Rectal smooth muscle tissue (tissue), 1 donor: ENCODE measurements around the gene VPS37C.

Experiments
- H3K27ac ChIP-seq: one replicate; pipeline ENCODE4 v1.7.0; 2013; ENCODE audit warnings: low read depth, low read length, inconsistent platforms
- H3K27me3 ChIP-seq: one replicate; pipeline ENCODE4 v1.7.0; 2013; ENCODE audit warnings: low read length; ENCODE audit not compliant: control insufficient read depth, insufficient read depth
- H3K36me3 ChIP-seq: one replicate; pipeline ENCODE4 v1.7.0; 2013; ENCODE audit warnings: low read length; ENCODE audit not compliant: control insufficient read depth, insufficient read depth
- H3K4me1 ChIP-seq: one replicate; pipeline ENCODE4 v1.7.0; 2013; ENCODE audit warnings: low read length; ENCODE audit not compliant: control insufficient read depth, insufficient read depth
- H3K4me3 ChIP-seq: one replicate; pipeline ENCODE4 v1.7.0; 2013; ENCODE audit warnings: low read length
- H3K9ac ChIP-seq: one replicate; pipeline ENCODE4 v1.7.0; 2013; ENCODE audit warnings: low read length

Gene VPS37C

GRCh38 chr11:61160487-61161189, 588 bp downstream of the VPS37C start:
- peak overlapping the region; percentile 96 for H3K27ac ChIP-seq
- peaks cover 12% of the 10 kb centered on the region for H3K4me1 ChIP-seq
- no peaks in the 10 kb centered on the region for H3K36me3 ChIP-seq
- H3K4me3 ChIP-seq, result peak overlapping the region; percentile 89
- H3K27me3 ChIP-seq, result no peaks in the 10 kb centered on the region
- peak overlapping the region; percentile 28 for H3K9ac ChIP-seq

GRCh38 chr11:61158691-61159381, 2.4 kb downstream of the VPS37C start:
- H3K36me3 ChIP-seq, result no peaks in the 10 kb centered on the region
- H3K4me3 ChIP-seq, result peak overlapping the region; percentile 17
- H3K27ac ChIP-seq, result peak overlapping the region; percentile 70
- H3K4me1 ChIP-seq, result peaks cover 14% of the 10 kb centered on the region
- no peak overlapping the region for H3K9ac ChIP-seq
- H3K27me3 ChIP-seq, result no peaks in the 10 kb centered on the region

GRCh38 chr11:61157743-61158142, 3.5 kb downstream of the VPS37C start:
- Histone ChIP-seq H3K36me3 (no peaks in the 10 kb centered on the region), H3K4me3 (no peak overlapping the region), H3K9ac (no peak overlapping the region), H3K27ac (no peak overlapping the region), H3K27me3 (no peaks in the 10 kb centered on the region), H3K4me1 (peaks cover 25% of the 10 kb centered on the region)

- Histone ChIP-seq H3K27me3 (no peaks in the 10 kb centered on the region), H3K27ac (no peak overlapping the region), H3K36me3 (no peaks in the 10 kb centered on the region), H3K9ac (no peak overlapping the region), H3K4me3 (no peak overlapping the region), H3K4me1 (peaks cover 39% of the 10 kb centered on the region)
Measured at GRCh38 chr11:61155741-61156140, 5.5 kb downstream of the VPS37C start.

- Histone ChIP-seq H3K4me1 (peaks cover 38% of the 10 kb centered on the region), H3K4me3 (no peak overlapping the region), H3K36me3 (no peaks in the 10 kb centered on the region), H3K9ac (no peak overlapping the region), H3K27me3 (no peaks in the 10 kb centered on the region), H3K27ac (no peak overlapping the region)
Measured at GRCh38 chr11:61155312-61155711, 5.9 kb downstream of the VPS37C start.

- Histone ChIP-seq H3K4me1 (peaks cover 46% of the 10 kb centered on the region), H3K9ac (no peak overlapping the region), H3K4me3 (no peak overlapping the region), H3K36me3 (no peaks in the 10 kb centered on the region), H3K27ac (no peak overlapping the region), H3K27me3 (no peaks in the 10 kb centered on the region)
Measured at GRCh38 chr11:61154528-61154927, 6.7 kb downstream of the VPS37C start.

- H3K4me1 ChIP-seq, result peaks cover 46% of the 10 kb centered on the region
- no peak overlapping the region for H3K9ac ChIP-seq
Measured at GRCh38 chr11:61153593-61154095, 7.6 kb downstream of the VPS37C start.

GRCh38 chr11:61152816-61153592, 8.2 kb downstream of the VPS37C start:
- H3K4me1 ChIP-seq, result peaks cover 47% of the 10 kb centered on the region
- H3K27ac ChIP-seq, result peak overlapping the region; percentile 72
- no peaks in the 10 kb centered on the region for H3K27me3 ChIP-seq
- no peak overlapping the region for H3K9ac ChIP-seq
- peak overlapping the region; percentile 22 for H3K4me3 ChIP-seq
- no peaks in the 10 kb centered on the region for H3K36me3 ChIP-seq

More at GRCh38 chr11:61153593-61154095, 7.6 kb downstream of the VPS37C start:
- H3K4me3 ChIP-seq, result peak overlapping the region; percentile 22
- H3K27me3 ChIP-seq, result no peaks in the 10 kb centered on the region
- H3K27ac ChIP-seq, result peak overlapping the region; percentile 72
- H3K36me3 ChIP-seq, result no peaks in the 10 kb centered on the region

- Histone ChIP-seq H3K27me3 (no peaks in the 10 kb centered on the region), H3K36me3 (no peaks in the 10 kb centered on the region), H3K27ac (peak overlapping the region; percentile 72), H3K4me3 (no peak overlapping the region), H3K4me1 (peaks cover 53% of the 10 kb centered on the region), H3K9ac (no peak overlapping the region)
Measured at GRCh38 chr11:61151545-61152252, 9.5 kb downstream of the VPS37C start.

GRCh38 chr11:61150706-61151544, 10.3 kb downstream of the VPS37C start:
- no peaks in the 10 kb centered on the region for H3K36me3 ChIP-seq
- H3K4me1 ChIP-seq, result peaks cover 53% of the 10 kb centered on the region
- H3K27ac ChIP-seq, result peak overlapping the region; percentile 72
- H3K4me3 ChIP-seq, result no peak overlapping the region
- no peaks in the 10 kb centered on the region for H3K27me3 ChIP-seq
- no peak overlapping the region for H3K9ac ChIP-seq
